H1 (cell line): Measurements from ENCODE around the gene SNORC.

Experiments used
- CBX8 ChIP-seq: fragments of 300-800, 300-1000 bp; sonication (generic); IDR thresholded peaks from 2 replicates; pipeline ENCODE4 v1.7.1; 2016; ENCODE audit warnings: low read depth, low read length, borderline replicate concordance
- EP300 ChIP-seq, 2 experiments: IDR thresholded peaks; 1 replicate in 1 of 2; 2 replicates in 1 of 2; pipeline ENCODE4 v1.6.1; 2011 to 2012; ENCODE audit warnings: low read depth in 2 of 2, low read length in 2 of 2, mild to moderate bottlenecking in 2 of 2, borderline replicate concordance in 1 of 2, inconsistent platforms in 1 of 2, moderate library complexity in 1 of 2
- EZH2 ChIP-seq: fragments of 200-600 bp; sonication (generic); IDR thresholded peaks from 2 replicates; pipeline ENCODE4 v1.7.1; 2012; ENCODE audit warnings: low read depth, mild to moderate bottlenecking, moderate library complexity, low read length, inconsistent platforms; ENCODE audit not compliant: severe bottlenecking
- POLR2A ChIP-seq, 2 experiments: IDR thresholded peaks; 1 replicate in 1 of 2; 2 replicates in 1 of 2; pipeline ENCODE4 v1.6.1; 2011; ENCODE audit warnings: low read depth in 2 of 2, low read length in 2 of 2, mild to moderate bottlenecking in 2 of 2; ENCODE audit errors: control extremely low read depth in 1 of 2
- SUZ12 ChIP-seq: fragments of 200-600 bp; sonication (generic); IDR thresholded peaks from 2 replicates; pipeline ENCODE4 v1.6.1; 2012; ENCODE audit warnings: mild to moderate bottlenecking, inconsistent platforms, low read length, moderate library complexity, mixed read lengths
- TAF7 ChIP-seq: optimal IDR thresholded peaks from 2 replicates; pipeline ENCODE3; 2011; ENCODE audit warnings: low read depth, mild to moderate bottlenecking, inconsistent platforms, low read length, moderate library complexity, borderline replicate concordance
- TF ChIP-seq, protein P1 (sequence below), 3 experiments: IDR thresholded peaks; 1 replicate in 2 of 3; 2 replicates in 1 of 3; pipeline versions ENCODE4 v1.5.1 to v1.6.1; 2011; ENCODE audit warnings: low read length in 3 of 3, mild to moderate bottlenecking in 3 of 3, inconsistent platforms in 2 of 3, low read depth in 1 of 3, moderate library complexity in 1 of 3; ENCODE audit not compliant: insufficient read depth in 1 of 3; ENCODE audit errors: control extremely low read depth in 1 of 3
- TF ChIP-seq, protein P2 (sequence below): IDR thresholded peaks from 2 replicates; pipeline ENCODE4 v1.6.1; 2011; ENCODE audit warnings: low read depth, mild to moderate bottlenecking, low read length; ENCODE audit not compliant: insufficient read depth

DNA sequence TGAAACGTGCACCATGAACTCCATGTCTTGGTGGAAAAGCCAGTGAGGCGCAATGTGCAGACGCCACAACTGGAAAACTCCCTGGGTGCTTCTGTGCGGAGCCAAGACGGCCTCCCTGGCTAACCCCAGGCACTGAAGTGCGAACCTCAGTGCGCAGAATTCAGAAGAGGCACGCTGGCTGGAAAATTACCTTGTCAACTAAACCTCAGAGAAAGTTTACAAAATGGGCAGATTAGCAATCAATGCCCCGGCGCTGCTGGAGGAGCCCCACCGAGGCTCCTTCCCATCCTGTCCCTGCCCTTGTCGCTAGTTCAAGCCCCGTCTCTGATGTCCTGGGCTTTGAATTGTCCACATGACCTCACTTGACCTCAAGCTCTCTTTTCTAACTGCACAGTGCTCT lies 22.2 kb downstream of the SNORC start:
- TF ChIP-seq, protein P1, sequence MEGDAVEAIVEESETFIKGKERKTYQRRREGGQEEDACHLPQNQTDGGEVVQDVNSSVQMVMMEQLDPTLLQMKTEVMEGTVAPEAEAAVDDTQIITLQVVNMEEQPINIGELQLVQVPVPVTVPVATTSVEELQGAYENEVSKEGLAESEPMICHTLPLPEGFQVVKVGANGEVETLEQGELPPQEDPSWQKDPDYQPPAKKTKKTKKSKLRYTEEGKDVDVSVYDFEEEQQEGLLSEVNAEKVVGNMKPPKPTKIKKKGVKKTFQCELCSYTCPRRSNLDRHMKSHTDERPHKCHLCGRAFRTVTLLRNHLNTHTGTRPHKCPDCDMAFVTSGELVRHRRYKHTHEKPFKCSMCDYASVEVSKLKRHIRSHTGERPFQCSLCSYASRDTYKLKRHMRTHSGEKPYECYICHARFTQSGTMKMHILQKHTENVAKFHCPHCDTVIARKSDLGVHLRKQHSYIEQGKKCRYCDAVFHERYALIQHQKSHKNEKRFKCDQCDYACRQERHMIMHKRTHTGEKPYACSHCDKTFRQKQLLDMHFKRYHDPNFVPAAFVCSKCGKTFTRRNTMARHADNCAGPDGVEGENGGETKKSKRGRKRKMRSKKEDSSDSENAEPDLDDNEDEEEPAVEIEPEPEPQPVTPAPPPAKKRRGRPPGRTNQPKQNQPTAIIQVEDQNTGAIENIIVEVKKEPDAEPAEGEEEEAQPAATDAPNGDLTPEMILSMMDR (IDR thresholded peaks at IDR 0.05; ENCODE audit: control extremely low read depth in 1 of 3, insufficient read depth in 1 of 3, low read depth in 1 of 3, low read length in 3 of 3) = no peak
- TF ChIP-seq EZH2 = no peak
- TF ChIP-seq TAF7 = no peak
- TF ChIP-seq SUZ12 = no peak
- no peak for TF ChIP-seq CBX8
- TF ChIP-seq EP300 (IDR thresholded peaks at IDR 0.05; ENCODE audit: borderline replicate concordance in 1 of 2, low read depth in 2 of 2, low read length in 2 of 2) = no peak
- TF ChIP-seq, protein P2, sequence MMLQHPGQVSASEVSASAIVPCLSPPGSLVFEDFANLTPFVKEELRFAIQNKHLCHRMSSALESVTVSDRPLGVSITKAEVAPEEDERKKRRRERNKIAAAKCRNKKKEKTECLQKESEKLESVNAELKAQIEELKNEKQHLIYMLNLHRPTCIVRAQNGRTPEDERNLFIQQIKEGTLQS = no peak
- no peak for TF ChIP-seq POLR2A (IDR thresholded peaks at IDR 0.05; ENCODE audit: control extremely low read depth in 1 of 2, low read depth in 2 of 2, low read length in 2 of 2)
